Smooth muscle cell (in vitro differentiated cells): Measurements from ENCODE around the gene PDS5A. TPM values are rescaled to one million over a fixed set of nuclear protein-coding genes. Genes with fewer than 3 reads are reported as not detected.

ENCODE experiments used
- DNase-seq: peaks from one replicate; lab custom pipeline; 2025; ENCODE audit not compliant: unreplicated experiment; lab: John Stamatoyannopoulos, UW
- H2AFZ ChIP-seq: fragments of 200-600 bp; sonication (generic); 2 replicates; pipeline ENCODE4 v1.6.0; 2016; ENCODE audit warnings: antibody characterized with exemption, low read depth, mild to moderate bottlenecking
- H3F3A ChIP-seq: fragments of 200-600 bp; sonication (generic); 2 replicates; pipeline ENCODE4 v1.6.0; 2017; ENCODE audit warnings: antibody characterized with exemption, low read depth
- H3K27ac ChIP-seq: fragments of 200-600 bp; sonication (generic); 2 replicates; pipeline ENCODE4 v1.5.1; 2016; ENCODE audit warnings: low read depth, mild to moderate bottlenecking
- H3K27me3 ChIP-seq: fragments of 200-600 bp; sonication (generic); 2 replicates; pipeline ENCODE4 v1.6.1; 2016; ENCODE audit warnings: low read depth, mild to moderate bottlenecking
- H3K36me3 ChIP-seq: fragments of 200-600 bp; sonication (generic); 2 replicates; pipeline ENCODE4 v1.5.1; 2016; ENCODE audit warnings: low read depth
- H3K4me1 ChIP-seq: fragments of 200-600 bp; sonication (generic); 2 replicates; pipeline ENCODE4 v1.5.1; 2016; ENCODE audit warnings: low read depth
- H3K4me2 ChIP-seq: fragments of 200-600 bp; sonication (generic); 2 replicates; pipeline ENCODE4 v1.6.0; 2016; ENCODE audit warnings: mild to moderate bottlenecking
- H3K4me3 ChIP-seq: fragments of 200-600 bp; sonication (generic); 2 replicates; pipeline ENCODE4 v1.5.1; 2016; ENCODE audit warnings: mild to moderate bottlenecking
- H3K79me2 ChIP-seq: fragments of 200-600 bp; sonication (generic); 2 replicates; pipeline ENCODE4 v1.6.0; 2016; ENCODE audit warnings: low read depth, mild to moderate bottlenecking
- H3K9ac ChIP-seq: fragments of 200-600 bp; sonication (generic); 2 replicates; pipeline ENCODE4 v1.6.0; 2016; ENCODE audit warnings: low read depth
- H3K9me3 ChIP-seq: fragments of 200-600 bp; sonication (generic); replicated peaks from 2 replicates; pipeline ENCODE4 v1.5.1; 2016; ENCODE audit warnings: low read depth
- H4K20me1 ChIP-seq: fragments of 200-600 bp; sonication (generic); 2 replicates; pipeline ENCODE4 v1.6.0; 2016; ENCODE audit warnings: low read depth
- WGBS: methylation state at CpG from one replicate; pipeline ENCODE4 v1.1.7; 2016; ENCODE audit warnings: low lambda C conversion rate; 5-methylcytosine and 5-hydroxymethylcytosine counted together
- polyA plus RNA-seq: library from polyadenylated mRNA; unstranded; fragments of >200 nt; fragmentation: Nextera tagmentation; extraction: Ambion mirVana; gene quantifications from 2 replicates; pipeline ENCODE4 v1.2.1, GENCODE V29; 2016
- total RNA-seq: library from RNA; depleted of rRNA; stranded (reverse); fragments of >200 nt; gene quantifications from 2 replicates; pipeline ENCODE4 v1.2.3, GENCODE V29; 2014
- TF ChIP-seq, protein P1 (sequence below): fragments of 200-600 bp; sonication (generic); IDR thresholded peaks from 2 replicates; pipeline ENCODE4 v1.5.1; 2017; ENCODE audit warnings: borderline replicate concordance, mild to moderate bottlenecking, antibody characterized with exemption; ENCODE audit not compliant: insufficient read depth, poor library complexity, severe bottlenecking

Gene PDS5A
- total and polyA plus RNA-seq, 2 experiments from 2014 or later, result 19.4 to 61.3 TPM

DNA sequence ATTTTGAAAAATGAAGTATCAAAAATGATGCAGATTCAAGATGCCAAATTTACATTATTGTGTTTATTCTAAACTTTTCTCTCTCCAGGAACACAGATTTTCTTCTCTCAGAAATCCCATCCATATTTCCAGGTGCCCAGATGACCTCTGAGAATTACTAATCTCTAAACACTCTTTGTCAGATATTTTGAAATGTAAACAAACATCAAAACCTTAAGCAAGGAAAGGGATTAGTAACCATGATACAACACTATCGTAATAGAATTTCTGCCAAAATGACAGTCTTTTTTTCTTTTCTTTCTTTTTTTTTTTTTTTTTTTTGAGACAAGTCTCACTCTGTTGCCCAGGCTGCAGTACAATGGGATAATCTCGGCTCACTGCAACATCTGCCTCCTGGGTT is 76.7 kb downstream of the PDS5A start:
- DNase-seq, result no peak
- peaks cover 3% of the 10 kb centered on the region for H4K20me1 ChIP-seq
- H2AFZ ChIP-seq, result no peak overlapping the region
- no peak overlapping the region for H3K4me3 ChIP-seq
- H3K4me1 ChIP-seq, result no peaks in the 10 kb centered on the region
- H3F3A ChIP-seq, result peaks cover under 1% of the 10 kb centered on the region
- H3K9me3 ChIP-seq, result no peaks in the 10 kb centered on the region
- no peaks in the 10 kb centered on the region for H3K27me3 ChIP-seq
- no peak overlapping the region for H3K27ac ChIP-seq
- H3K4me2 ChIP-seq, result no peak overlapping the region
- 93% methylated on average over 2 of the region's 2 CpGs for WGBS
- TF ChIP-seq, protein P1, sequence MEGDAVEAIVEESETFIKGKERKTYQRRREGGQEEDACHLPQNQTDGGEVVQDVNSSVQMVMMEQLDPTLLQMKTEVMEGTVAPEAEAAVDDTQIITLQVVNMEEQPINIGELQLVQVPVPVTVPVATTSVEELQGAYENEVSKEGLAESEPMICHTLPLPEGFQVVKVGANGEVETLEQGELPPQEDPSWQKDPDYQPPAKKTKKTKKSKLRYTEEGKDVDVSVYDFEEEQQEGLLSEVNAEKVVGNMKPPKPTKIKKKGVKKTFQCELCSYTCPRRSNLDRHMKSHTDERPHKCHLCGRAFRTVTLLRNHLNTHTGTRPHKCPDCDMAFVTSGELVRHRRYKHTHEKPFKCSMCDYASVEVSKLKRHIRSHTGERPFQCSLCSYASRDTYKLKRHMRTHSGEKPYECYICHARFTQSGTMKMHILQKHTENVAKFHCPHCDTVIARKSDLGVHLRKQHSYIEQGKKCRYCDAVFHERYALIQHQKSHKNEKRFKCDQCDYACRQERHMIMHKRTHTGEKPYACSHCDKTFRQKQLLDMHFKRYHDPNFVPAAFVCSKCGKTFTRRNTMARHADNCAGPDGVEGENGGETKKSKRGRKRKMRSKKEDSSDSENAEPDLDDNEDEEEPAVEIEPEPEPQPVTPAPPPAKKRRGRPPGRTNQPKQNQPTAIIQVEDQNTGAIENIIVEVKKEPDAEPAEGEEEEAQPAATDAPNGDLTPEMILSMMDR, result no peak
- H3K36me3 ChIP-seq, result peaks cover 31% of the 10 kb centered on the region
- no peaks in the 10 kb centered on the region for H3K79me2 ChIP-seq
- H3K9ac ChIP-seq, result no peak overlapping the region

DNA sequence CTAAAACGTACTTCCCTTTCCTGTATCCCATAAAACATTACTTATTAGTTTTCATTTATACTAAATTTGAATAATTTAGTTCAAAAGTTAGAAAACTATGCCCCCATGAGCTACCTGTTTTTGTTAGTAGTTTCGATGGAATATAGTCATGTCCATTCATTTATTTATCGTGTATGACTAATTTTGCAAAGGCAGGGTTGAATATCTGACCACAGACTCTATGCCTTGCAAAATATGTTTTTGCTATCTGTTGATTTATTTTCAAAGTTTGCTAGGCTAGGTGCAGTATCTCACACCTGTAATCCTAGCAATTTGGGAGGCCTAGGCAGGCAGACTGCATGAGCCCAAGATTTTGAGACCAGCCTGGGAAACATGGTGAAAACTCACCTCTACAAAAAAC is 78.4 kb downstream of the PDS5A start:
- Histone ChIP-seq H2AFZ (no peak overlapping the region), H4K20me1 (no peaks in the 10 kb centered on the region), H3K9me3 (no peaks in the 10 kb centered on the region), H3F3A (no peaks in the 10 kb centered on the region), H3K79me2 (no peaks in the 10 kb centered on the region), H3K36me3 (peaks cover 37% of the 10 kb centered on the region), H3K27me3 (no peaks in the 10 kb centered on the region), H3K9ac (no peak overlapping the region), H3K27ac (no peak overlapping the region), H3K4me3 (no peak overlapping the region), H3K4me1 (no peaks in the 10 kb centered on the region), H3K4me2 (no peak overlapping the region)
- 96% methylated on average over 3 of the region's 3 CpGs for WGBS
- TF ChIP-seq, protein P1, result no peak
- DNase-seq, result no peak

DNA sequence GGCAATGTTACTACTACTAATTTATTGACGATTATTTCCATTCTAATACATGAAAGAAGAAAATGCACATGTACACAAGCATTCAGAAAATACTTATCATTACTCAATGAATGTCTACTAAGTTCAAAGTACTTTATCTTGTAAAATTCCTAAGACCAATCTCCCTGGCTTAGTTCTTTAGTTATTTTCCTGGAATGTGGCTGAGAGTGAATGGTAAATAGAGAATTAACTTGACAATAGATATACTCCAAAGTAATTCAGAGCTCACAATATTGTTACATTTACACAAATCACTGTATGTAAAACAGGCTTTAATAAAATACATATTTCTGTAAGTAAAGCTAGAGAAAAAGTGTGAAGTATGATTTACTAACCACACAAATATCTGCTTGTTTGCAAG is 79.7 kb downstream of the PDS5A start:
- 93% methylated on average over 1 of the region's 1 CpG for WGBS
- DNase-seq, result no peak
- Histone ChIP-seq H3K4me1 (no peaks in the 10 kb centered on the region), H3K36me3 (peaks cover 32% of the 10 kb centered on the region), H3K79me2 (no peaks in the 10 kb centered on the region), H3F3A (peaks cover 5% of the 10 kb centered on the region), H3K27ac (no peak overlapping the region), H3K9ac (no peak overlapping the region), H3K4me2 (no peak overlapping the region), H2AFZ (no peak overlapping the region), H3K27me3 (no peaks in the 10 kb centered on the region), H3K9me3 (no peaks in the 10 kb centered on the region), H4K20me1 (no peaks in the 10 kb centered on the region), H3K4me3 (no peak overlapping the region)
- TF ChIP-seq, protein P1, result no peak

DNA sequence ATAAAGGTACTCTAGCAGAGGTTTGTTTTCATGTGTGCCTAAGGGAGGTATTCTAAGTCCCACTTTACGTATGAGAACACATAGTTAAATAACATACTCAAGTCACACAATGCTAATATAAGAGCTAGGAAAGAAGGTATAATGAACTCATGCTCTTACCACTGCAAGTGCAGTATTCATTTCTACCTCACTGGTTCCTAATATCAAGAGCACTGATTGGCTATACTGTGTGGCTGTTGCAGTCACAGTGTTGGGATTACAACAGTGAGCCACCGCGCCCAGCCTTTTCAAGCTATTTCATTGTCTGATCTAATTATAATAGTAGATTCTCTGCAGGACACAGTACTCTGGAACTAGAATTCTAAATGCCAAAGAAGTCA is 84.0 kb downstream of the PDS5A start:
- TF ChIP-seq, protein P1, result no peak
- Histone ChIP-seq H3K9ac (no peak overlapping the region), H3K79me2 (no peaks in the 10 kb centered on the region), H3K4me1 (no peaks in the 10 kb centered on the region), H3K9me3 (no peaks in the 10 kb centered on the region), H3K36me3 (peaks cover 26% of the 10 kb centered on the region), H2AFZ (no peak overlapping the region), H3K27me3 (no peaks in the 10 kb centered on the region), H3K4me3 (no peak overlapping the region), H4K20me1 (no peaks in the 10 kb centered on the region), H3F3A (peaks cover 5% of the 10 kb centered on the region), H3K27ac (no peak overlapping the region), H3K4me2 (no peak overlapping the region)
- WGBS, result 97% methylated on average over 3 of the region's 3 CpGs
- DNase-seq, result no peak
